Muscle of arm (tissue), 12 donors: ENCODE results near the gene CFAP251. TPM values are rescaled to one million over a fixed set of nuclear protein-coding genes. Genes with fewer than 3 reads are reported as not detected.

Experiments
- DNase-seq: peaks from one replicate; pipeline ENCODE4 v3.0.0-alpha.2; 2013
- polyA plus RNA-seq, 12 donors: library from polyadenylated mRNA; unstranded; fragments of 120-200 nt; gene quantifications; one replicate each; pipeline ENCODE4 v1.2.1, GENCODE V29; 2013; ENCODE audit not compliant: insufficient read length in 12 of 12

Gene CFAP251
- polyA plus RNA-seq, 12 donors: 0.57 to 2.2 (median 1.2) TPM; not detected in 2

DNA sequence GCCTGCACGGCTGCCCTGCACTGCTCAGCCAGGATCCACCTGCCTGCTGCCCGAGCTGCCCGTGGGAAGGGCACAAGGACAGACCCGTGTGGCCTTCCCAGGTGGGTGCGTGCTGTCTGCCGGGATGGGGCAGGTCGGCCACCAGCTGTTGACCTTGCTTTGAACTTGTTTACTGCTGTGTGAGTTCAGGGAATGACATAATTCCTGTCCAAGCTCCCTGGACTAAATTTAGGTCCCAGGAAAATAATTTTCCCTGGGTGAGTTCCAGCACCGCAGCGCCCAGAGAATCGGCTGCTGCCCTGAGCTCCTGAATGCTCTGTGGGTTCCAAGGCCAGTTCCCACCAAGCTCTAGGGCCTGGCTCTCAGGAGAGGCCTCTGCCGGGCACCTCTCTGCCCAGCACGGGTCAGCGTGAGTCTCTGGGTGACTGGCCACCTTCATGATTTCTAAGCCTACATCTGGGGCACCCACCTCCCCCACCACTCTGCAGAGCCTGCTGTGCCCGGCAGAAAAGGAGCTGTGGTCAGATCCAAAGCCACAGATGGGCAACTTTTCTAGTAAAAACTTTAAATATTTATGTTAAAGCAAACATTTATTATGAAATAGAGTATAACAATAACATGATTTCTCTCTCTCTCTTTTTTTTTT is 133.0 kb downstream of the CFAP251 start:
- no peak for DNase-seq

DNA sequence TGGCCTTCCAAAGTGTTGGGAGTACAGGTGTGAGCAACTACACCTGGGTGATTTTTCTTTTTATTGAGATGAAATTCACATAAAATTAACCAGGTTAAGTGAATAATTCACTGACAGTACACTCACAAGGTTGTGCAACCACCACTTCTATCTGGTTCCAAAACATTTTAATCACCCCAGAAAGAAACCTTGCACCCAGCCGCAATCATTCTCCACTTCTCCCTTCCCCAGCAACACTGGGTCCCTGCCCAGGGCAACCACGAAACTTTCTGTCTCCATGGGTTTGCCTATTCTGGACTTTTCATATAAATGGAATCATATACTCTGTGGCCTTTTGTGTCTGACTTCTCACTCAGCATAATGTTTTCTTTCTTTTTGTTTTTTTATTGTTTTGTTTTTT is 133.9 kb downstream of the CFAP251 start:
- no peak for DNase-seq

Other genes starting within 250 kb of the CFAP251 start
- 1 to 10 TPM in 1 of 12 donors, under 1 TPM in 9, not detected in 2; 0.08 to 2.2 (median 0.27) TPM for gene MORN3, start 248.9 kb upstream of the CFAP251 start, polyA plus RNA-seq
- gene TMEM120B, start 205.8 kb upstream of the CFAP251 start, polyA plus RNA-seq: 10 to 100 TPM in 11 of 12 donors, not detected in 1; 11.1 to 29.8 (median 19.1) TPM
- gene RHOF, start 124.9 kb upstream of the CFAP251 start, polyA plus RNA-seq: 10 to 100 TPM in 1 of 12 donors, 1 to 10 TPM in 9, under 1 TPM in 1, not detected in 1; 0.43 to 23.3 (median 1.6) TPM
- 10 to 100 TPM in 3 of 12 donors, 1 to 10 TPM in 8, not detected in 1; 6.7 to 20.2 (median 8.1) TPM for gene SETD1B, start 114.6 kb upstream of the CFAP251 start, polyA plus RNA-seq
- under 1 TPM in 5 of 12 donors, not detected in 7; 0.13 to 0.67 (median 0.22) TPM for gene HPD, start 59.7 kb upstream of the CFAP251 start, polyA plus RNA-seq
- gene PSMD9, start 29.8 kb upstream of the CFAP251 start, polyA plus RNA-seq: 10 to 100 TPM in 11 of 12 donors, not detected in 1; 34.6 to 46.5 (median 41.9) TPM
- 10 to 100 TPM in 11 of 12 donors, not detected in 1; 13.0 to 22.2 (median 15.7) TPM for gene BCL7A, start 103.3 kb downstream of the CFAP251 start, polyA plus RNA-seq
- 100 to 1,000 TPM in 1 of 12 donors, 10 to 100 TPM in 11; 19.4 to 228 (median 32.2) TPM for gene MLXIP, start 160.2 kb downstream of the CFAP251 start, polyA plus RNA-seq